KMS-11 (cell line): ENCODE results near the gene EPG5.

Source experiments
- H2AFZ ChIP-seq: fragments of 200-600 bp; sonication (generic); 2 replicates; pipeline ENCODE4 v1.6.1; 2016; ENCODE audit warnings: antibody characterized with exemption, mixed run types, low read depth
- H3K27ac ChIP-seq: fragments of 200-600 bp; sonication (generic); 2 replicates; pipeline ENCODE4 v1.6.1; 2016; ENCODE audit warnings: mild to moderate bottlenecking, mixed run types
- H3K27me3 ChIP-seq: fragments of 200-600 bp; sonication (generic); 2 replicates; pipeline ENCODE4 v1.6.1; 2017; ENCODE audit warnings: mild to moderate bottlenecking, low read depth, mixed run types, moderate library complexity; ENCODE audit not compliant: insufficient read depth
- H3K36me3 ChIP-seq: fragments of 200-600 bp; sonication (generic); 2 replicates; pipeline ENCODE4 v1.6.1; 2017; ENCODE audit warnings: mild to moderate bottlenecking, mixed run types; ENCODE audit not compliant: insufficient read depth
- H3K4me1 ChIP-seq: fragments of 200-600 bp; sonication (generic); 2 replicates; pipeline ENCODE4 v1.6.1; 2016; ENCODE audit warnings: mild to moderate bottlenecking, low read depth, mixed run types; ENCODE audit not compliant: poor library complexity, severe bottlenecking
- H3K4me2 ChIP-seq: fragments of 200-600 bp; sonication (generic); 2 replicates; pipeline ENCODE4 v1.7.0; 2016; ENCODE audit warnings: mild to moderate bottlenecking, mixed run types
- H3K4me3 ChIP-seq: fragments of 200-600 bp; sonication (generic); IDR thresholded peaks from 2 replicates; pipeline ENCODE4 v1.6.1; 2017; ENCODE audit warnings: low read depth, low read length, mixed read lengths; ENCODE audit not compliant: insufficient read depth
- H3K79me2 ChIP-seq: fragments of 200-600 bp; sonication (generic); 2 replicates; pipeline ENCODE4 v1.6.1; 2016; ENCODE audit warnings: low read depth, mixed run types; ENCODE audit not compliant: insufficient read depth
- H3K9ac ChIP-seq: fragments of 200-600 bp; sonication (generic); 2 replicates; pipeline ENCODE4 v1.6.1; 2016; ENCODE audit warnings: mild to moderate bottlenecking, mixed run types
- H4K20me1 ChIP-seq: fragments of 200-600 bp; sonication (generic); 2 replicates; pipeline ENCODE4 v1.6.1; 2016; ENCODE audit warnings: mild to moderate bottlenecking, mixed run types; ENCODE audit not compliant: insufficient read depth
- TF ChIP-seq, protein P1 (sequence below): fragments of 200-600 bp; sonication (generic); conservative IDR thresholded peaks from 2 replicates; pipeline ENCODE4 v1.6.1; 2017; ENCODE audit warnings: low read depth, mild to moderate bottlenecking, antibody characterized with exemption, low read length, moderate library complexity, mixed read lengths

Gene EPG5

DNA sequence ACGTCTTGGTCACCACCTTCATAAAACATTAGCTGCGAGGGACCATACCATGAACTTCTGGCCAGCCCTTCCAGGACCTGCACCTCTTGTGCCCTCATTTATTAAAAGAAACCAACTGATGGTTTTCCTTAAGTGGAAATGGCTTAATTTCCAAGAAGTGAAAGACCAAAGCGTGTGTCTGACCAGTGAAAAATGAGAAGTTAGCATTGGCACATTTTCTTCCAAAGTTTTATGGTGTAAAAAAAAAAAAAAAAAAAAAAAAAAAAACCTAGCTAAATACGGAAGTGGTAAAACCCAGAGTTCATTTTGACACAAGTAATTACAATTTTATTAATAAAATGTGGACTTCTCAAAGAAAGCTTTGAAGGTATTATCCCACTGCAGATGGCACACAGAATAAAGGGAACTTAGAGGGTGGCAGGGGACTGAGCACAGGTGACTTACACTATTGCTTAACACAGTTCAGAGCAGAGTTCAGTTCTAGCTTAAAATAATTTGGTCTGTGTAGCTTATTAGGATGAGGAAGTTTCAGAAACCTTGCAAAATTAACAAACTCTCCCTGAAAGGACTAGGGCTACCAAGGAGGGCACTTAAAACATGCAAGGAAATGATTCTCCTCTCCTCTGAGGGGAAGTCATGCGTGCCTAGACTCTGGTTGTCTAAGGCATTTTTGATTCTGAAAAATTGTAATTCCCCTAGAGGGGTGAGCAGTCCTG lies 42.2 kb upstream of the EPG5 start:
- TF ChIP-seq, protein P1, sequence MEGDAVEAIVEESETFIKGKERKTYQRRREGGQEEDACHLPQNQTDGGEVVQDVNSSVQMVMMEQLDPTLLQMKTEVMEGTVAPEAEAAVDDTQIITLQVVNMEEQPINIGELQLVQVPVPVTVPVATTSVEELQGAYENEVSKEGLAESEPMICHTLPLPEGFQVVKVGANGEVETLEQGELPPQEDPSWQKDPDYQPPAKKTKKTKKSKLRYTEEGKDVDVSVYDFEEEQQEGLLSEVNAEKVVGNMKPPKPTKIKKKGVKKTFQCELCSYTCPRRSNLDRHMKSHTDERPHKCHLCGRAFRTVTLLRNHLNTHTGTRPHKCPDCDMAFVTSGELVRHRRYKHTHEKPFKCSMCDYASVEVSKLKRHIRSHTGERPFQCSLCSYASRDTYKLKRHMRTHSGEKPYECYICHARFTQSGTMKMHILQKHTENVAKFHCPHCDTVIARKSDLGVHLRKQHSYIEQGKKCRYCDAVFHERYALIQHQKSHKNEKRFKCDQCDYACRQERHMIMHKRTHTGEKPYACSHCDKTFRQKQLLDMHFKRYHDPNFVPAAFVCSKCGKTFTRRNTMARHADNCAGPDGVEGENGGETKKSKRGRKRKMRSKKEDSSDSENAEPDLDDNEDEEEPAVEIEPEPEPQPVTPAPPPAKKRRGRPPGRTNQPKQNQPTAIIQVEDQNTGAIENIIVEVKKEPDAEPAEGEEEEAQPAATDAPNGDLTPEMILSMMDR = no peak
- H3K4me2 ChIP-seq = no peak overlapping the region
- H3K27me3 ChIP-seq = no peaks in the 10 kb centered on the region
- H3K36me3 ChIP-seq = no peaks in the 10 kb centered on the region
- H3K79me2 ChIP-seq = no peaks in the 10 kb centered on the region
- H3K9ac ChIP-seq = no peak overlapping the region
- no peak overlapping the region for H3K27ac ChIP-seq
- no peak overlapping the region for H3K4me3 ChIP-seq
- no peaks in the 10 kb centered on the region for H3K4me1 ChIP-seq
- no peak overlapping the region for H2AFZ ChIP-seq
- no peaks in the 10 kb centered on the region for H4K20me1 ChIP-seq

DNA sequence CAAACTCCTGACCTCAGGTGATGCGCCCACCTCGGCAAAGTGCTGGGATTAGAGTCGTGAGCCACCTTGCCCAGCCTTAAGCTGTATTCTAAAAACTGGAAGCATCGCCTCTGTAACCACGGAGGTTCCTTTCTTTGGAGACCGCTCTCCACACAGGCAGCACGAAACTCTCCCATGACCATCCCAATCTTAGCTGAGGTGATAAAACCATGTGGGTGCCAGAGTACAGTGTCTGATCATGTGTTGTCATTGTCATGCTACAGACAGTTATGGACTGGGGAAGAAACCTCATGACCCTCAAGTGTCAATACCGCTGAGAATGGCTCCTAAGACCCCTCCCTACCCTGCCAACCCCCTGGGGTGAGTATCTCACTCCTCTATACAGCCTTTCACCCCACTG lies 41.4 kb upstream of the EPG5 start:
- H3K4me3 ChIP-seq = no peak overlapping the region
- no peaks in the 10 kb centered on the region for H4K20me1 ChIP-seq
- no peaks in the 10 kb centered on the region for H3K4me1 ChIP-seq
- no peaks in the 10 kb centered on the region for H3K36me3 ChIP-seq
- H3K9ac ChIP-seq = no peak overlapping the region
- no peak overlapping the region for H2AFZ ChIP-seq
- H3K27me3 ChIP-seq = no peaks in the 10 kb centered on the region
- H3K4me2 ChIP-seq = no peak overlapping the region
- no peak overlapping the region for H3K27ac ChIP-seq
- no peaks in the 10 kb centered on the region for H3K79me2 ChIP-seq
- TF ChIP-seq, protein P1 = no peak

DNA sequence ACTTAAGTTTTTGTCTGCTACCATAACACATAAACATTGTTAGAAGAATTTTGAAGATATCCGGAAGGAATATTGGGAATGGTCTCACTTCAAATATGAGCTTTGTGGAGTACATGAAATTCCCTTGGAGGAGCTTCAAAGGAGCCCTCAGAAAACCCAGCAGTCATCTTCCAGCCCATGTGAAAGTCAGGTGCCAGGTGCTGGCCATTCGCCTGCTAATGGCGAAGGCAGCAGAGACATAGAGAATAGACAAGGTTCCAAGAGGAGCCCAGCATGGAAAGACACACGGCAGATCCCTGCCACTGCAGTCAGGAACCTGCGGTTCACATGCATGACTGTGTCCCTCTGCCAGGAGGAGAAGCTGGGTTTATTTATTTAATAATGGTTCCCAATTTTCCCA lies 40.0 kb upstream of the EPG5 start:
- TF ChIP-seq, protein P1 = no peak
- Histone ChIP-seq H3K79me2 (no peaks in the 10 kb centered on the region), H3K9ac (no peak overlapping the region), H3K4me2 (no peak overlapping the region), H4K20me1 (no peaks in the 10 kb centered on the region), H3K4me3 (no peak overlapping the region), H3K4me1 (no peaks in the 10 kb centered on the region), H2AFZ (no peak overlapping the region), H3K36me3 (no peaks in the 10 kb centered on the region), H3K27ac (no peak overlapping the region), H3K27me3 (no peaks in the 10 kb centered on the region)

DNA sequence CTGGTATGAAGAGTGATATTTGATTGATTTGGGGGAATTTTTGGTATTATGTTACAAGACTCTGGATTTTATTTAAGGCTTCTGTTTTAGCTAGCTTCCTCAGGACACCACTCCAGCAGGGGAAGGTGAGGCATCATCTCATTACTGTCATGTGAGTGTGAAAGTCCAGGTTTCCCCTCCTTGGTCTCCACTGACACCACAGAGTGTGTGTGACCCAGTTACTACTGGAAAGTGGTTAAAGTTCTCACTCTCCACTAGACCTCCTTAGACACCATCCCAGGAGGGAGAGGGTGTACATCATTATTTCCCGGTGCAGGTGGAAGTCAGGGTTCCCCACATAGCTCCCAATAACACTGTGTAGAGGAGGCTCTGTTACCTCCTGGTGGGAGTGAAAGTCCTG lies 35.8 kb upstream of the EPG5 start:
- Histone ChIP-seq H4K20me1 (no peaks in the 10 kb centered on the region), H3K27me3 (no peaks in the 10 kb centered on the region), H3K36me3 (no peaks in the 10 kb centered on the region), H3K79me2 (no peaks in the 10 kb centered on the region), H3K9ac (no peak overlapping the region), H3K27ac (no peak overlapping the region), H3K4me3 (no peak overlapping the region), H3K4me1 (no peaks in the 10 kb centered on the region), H2AFZ (no peak overlapping the region), H3K4me2 (no peak overlapping the region)
- TF ChIP-seq, protein P1 = no peak
